Measurements from ENCODE around the gene CNGA3.
A peak's percentile ranks its signal among the peaks of the same experiment; 100 is the strongest.

Gene CNGA3

GRCh38 chr2:98378196-98378595 lies 31.9 kb downstream of the CNGA3 start:
- no peak for FAIRE-seq

GRCh38 chr2:98378901-98379300 lies 32.6 kb downstream of the CNGA3 start:
- FAIRE-seq, result no peak

- no peak for FAIRE-seq
Measured at GRCh38 chr2:98379311-98380202, 33.3 kb downstream of the CNGA3 start.

- no peak for FAIRE-seq
Measured at GRCh38 chr2:98380203-98380535, 33.9 kb downstream of the CNGA3 start.

- FAIRE-seq, result no peak
Measured at GRCh38 chr2:98381494-98381893, 35.2 kb downstream of the CNGA3 start.

- FAIRE-seq, result no peak
Measured at GRCh38 chr2:98382086-98382485, 35.8 kb downstream of the CNGA3 start.

- no peak for FAIRE-seq
Measured at GRCh38 chr2:98382739-98383138, 36.5 kb downstream of the CNGA3 start.

- FAIRE-seq, result no peak
Measured at GRCh38 chr2:98383166-98383565, 36.9 kb downstream of the CNGA3 start.

GRCh38 chr2:98385050-98385699 lies 38.9 kb downstream of the CNGA3 start:
- peak; percentile 80 for FAIRE-seq

GRCh38 chr2:98387478-98387877 lies 41.2 kb downstream of the CNGA3 start:
- no peak for FAIRE-seq

GRCh38 chr2:98388081-98388480 lies 41.8 kb downstream of the CNGA3 start:
- FAIRE-seq, result no peak

GRCh38 chr2:98388601-98389250 lies 42.5 kb downstream of the CNGA3 start:
- FAIRE-seq, result no peak

- no peak for FAIRE-seq
Measured at GRCh38 chr2:98389251-98389605, 43.0 kb downstream of the CNGA3 start.

GRCh38 chr2:98390571-98391476 lies 44.6 kb downstream of the CNGA3 start:
- no peak for FAIRE-seq

GRCh38 chr2:98391581-98392270 lies 45.5 kb downstream of the CNGA3 start:
- no peak for FAIRE-seq

- FAIRE-seq, result no peak
Measured at GRCh38 chr2:98393354-98393753, 47.1 kb downstream of the CNGA3 start.

GRCh38 chr2:98394595-98395153 lies 48.4 kb downstream of the CNGA3 start:
- no peak for FAIRE-seq

GRCh38 chr2:98395977-98396376 lies 49.7 kb downstream of the CNGA3 start:
- no peak for FAIRE-seq

GRCh38 chr2:98396745-98397355 lies 50.6 kb downstream of the CNGA3 start:
- FAIRE-seq, result no peak

- FAIRE-seq, result no peak
Measured at GRCh38 chr2:98399140-98399539, 52.9 kb downstream of the CNGA3 start.

GRCh38 chr2:98403878-98404277 lies 57.6 kb downstream of the CNGA3 start:
- FAIRE-seq, result no peak

Data from islet of Langerhans (tissue), 1 donor.